Esophagus muscularis mucosa (tissue), 3 donors: ENCODE measurements around the gene ZBED1.

Source experiments
- CTCF ChIP-seq, 3 experiments: fragments of 200-600 bp in 2 of 3; fragments of 450-650 bp in 1 of 3; sonication (generic) in 2 of 3; IDR thresholded peaks; one replicate each; pipeline ENCODE4 v1.5.1; 2017 to 2019; ENCODE audit warnings: antibody characterized with exemption in 3 of 3, mild to moderate bottlenecking in 2 of 3, moderate library complexity in 1 of 3
- POLR2AphosphoS5 ChIP-seq, 2 donors: sonication (generic); formaldehyde crosslinking; IDR thresholded peaks; one replicate each; pipeline ENCODE4 v1.6.1; 2017; ENCODE audit warnings: antibody characterized with exemption in 2 of 2

- TF ChIP-seq CTCF (IDR thresholded peaks at IDR 0.05) (no peak), POLR2AphosphoS5 (IDR thresholded peaks at IDR 0.05) (no peak)
Observed at GRCh38 chrX:2462780-2463179, 38.0 kb downstream of the ZBED1 start.
